ENCODE measurements around the gene MAP3K20. TPM values are rescaled to one million over a fixed set of nuclear protein-coding genes. Genes with fewer than 3 reads are reported as not detected.
A peak's percentile ranks its signal among the peaks of the same experiment; 100 is the strongest.

MAP3K20 gene
- polyA plus RNA-seq, 1 of the 3 experiments (the other 2 are of a cell fraction), result 8.5 TPM

DNA sequence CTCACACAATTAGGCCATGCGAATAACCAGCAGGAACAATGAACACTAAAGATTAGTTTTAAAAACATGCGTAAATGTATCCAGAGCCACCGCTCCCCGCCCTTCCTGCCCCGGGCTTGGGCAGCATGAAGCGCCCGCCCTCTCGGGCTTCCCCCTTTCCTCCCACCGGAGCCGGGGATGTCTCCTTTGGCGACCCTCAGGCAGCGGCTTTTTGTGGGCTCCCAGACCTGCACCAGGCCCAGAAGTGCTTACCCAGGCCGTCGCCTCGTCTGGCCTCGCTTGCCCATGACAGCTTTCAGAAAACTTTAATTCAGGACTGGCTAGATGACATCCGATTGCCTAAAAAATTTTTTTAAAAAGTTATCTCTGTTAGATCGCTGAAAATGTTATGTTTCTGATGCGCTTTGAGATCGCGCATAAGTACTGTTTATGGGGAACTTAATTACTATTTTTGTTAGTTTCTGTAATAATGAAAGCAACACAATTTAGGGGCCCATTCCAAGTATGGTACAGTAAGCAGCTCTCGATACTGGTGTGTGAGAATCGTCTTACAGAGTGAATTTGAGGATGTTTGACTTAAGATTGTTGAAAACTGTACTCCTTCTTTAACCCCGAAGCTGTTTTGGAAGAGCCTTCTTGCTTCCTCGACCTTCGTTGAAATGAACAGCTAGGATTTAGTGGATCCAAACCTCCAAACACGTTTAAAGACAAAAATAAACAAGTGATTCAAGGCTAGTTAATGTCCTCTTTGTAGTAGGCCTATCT, 1.1 kb downstream of the MAP3K20 start:
- ChIA-PET POLR2A (no interaction called here), CTCF (interaction anchor here (1.5 to 1.8 kb wide), 2 partner anchors 49 to 133 kb away, joined by 5 to 7 read pairs; no protein-coding TSS in a partner anchor)
- Histone ChIP-seq H3K27me3 (ENCODE audit: insufficient read depth) (no peaks in the 10 kb centered on the region), H4K20me1 (ENCODE audit: insufficient read depth) (no peaks in the 10 kb centered on the region), H3K4me1 (ENCODE audit: control insufficient read depth in 1 of 2, insufficient read depth in 2 of 2, low read depth in 1 of 2, low read length in 1 of 2) (peaks cover 3 to 4% of the 10 kb centered on the region in 2 experiments; a peak in 3 of 4 replicates), H2AFZ (ENCODE audit: low read depth) (peak overlapping the region; percentile 74), H3K9me3 (no peaks in the 10 kb centered on the region), H3K27ac (ENCODE audit: low read depth in 2 of 2, low read length in 1 of 2) (peak overlapping the region; percentile 85 to 88), H3K4me3 (ENCODE audit: low read depth in 2 of 2, low read length in 1 of 2) (peak overlapping the region; percentile 85), H3K36me3 (replicated peaks in 1 of 2; ENCODE audit: control insufficient read depth in 1 of 2, insufficient read depth in 2 of 2, low read length in 1 of 2) (no peaks in the 10 kb centered on the region), H3K9me2 (no peaks in the 10 kb centered on the region), H3F3A (replicated peaks; ENCODE audit: insufficient read depth) (peaks cover 13% of the 10 kb centered on the region), H3K9ac (peak overlapping the region; percentile 92), H3K79me2 (ENCODE audit: insufficient read depth) (peaks cover 54% of the 10 kb centered on the region), H3K4me2 (peak overlapping the region; percentile 88)
- DNase-seq, result peak; percentile 72
- 2% methylated on average over 25 of the region's 27 CpGs for WGBS (ENCODE audit: low lambda C conversion rate)
- TF ChIP-seq POLR2AphosphoS5 (IDR thresholded peaks at IDR 0.05; ENCODE audit: low read depth, low read length), result no peak
- TF ChIP-seq, protein P1, sequence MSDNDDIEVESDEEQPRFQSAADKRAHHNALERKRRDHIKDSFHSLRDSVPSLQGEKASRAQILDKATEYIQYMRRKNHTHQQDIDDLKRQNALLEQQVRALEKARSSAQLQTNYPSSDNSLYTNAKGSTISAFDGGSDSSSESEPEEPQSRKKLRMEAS (IDR thresholded peaks at IDR 0.05; ENCODE audit: low read depth), result peak; percentile 46

DNA sequence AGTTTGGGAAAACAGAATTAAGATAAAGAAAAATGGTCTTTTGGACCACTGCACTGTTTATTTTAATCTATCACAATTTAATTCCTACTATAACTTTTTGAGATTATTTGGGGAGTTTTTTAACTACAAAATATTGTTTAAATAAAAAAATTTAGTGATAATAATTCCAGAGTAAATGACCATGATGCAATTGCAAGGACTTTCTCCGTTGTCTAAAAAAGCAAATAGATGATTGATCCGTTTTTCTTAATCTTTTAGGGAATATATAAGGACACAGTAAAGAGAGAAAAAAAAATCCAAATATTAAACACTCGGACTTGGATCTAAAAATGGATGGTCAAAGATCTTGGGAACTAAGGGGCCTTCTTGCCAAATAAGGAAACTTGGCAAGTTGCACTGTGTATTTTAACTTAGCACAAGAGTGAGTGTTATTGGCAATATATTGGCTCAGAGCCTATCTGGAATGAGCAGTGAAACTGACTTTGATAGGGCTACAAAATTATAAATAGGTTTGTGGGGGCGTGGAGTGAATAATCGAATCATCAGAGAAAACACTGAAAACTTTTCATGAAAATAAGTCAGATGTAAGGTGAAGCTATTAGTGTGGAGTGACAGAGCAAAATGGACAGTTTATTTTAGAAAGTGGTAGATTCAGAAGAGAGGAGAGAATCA, 2.0 kb downstream of the MAP3K20 start:
- peak overlapping the region; percentile 92 for H3K9ac ChIP-seq
- H3K36me3 ChIP-seq (replicated peaks in 1 of 2; ENCODE audit: control insufficient read depth in 1 of 2, insufficient read depth in 2 of 2, low read length in 1 of 2), result no peaks in the 10 kb centered on the region
- peak overlapping the region; percentile 85 to 88; a peak in 3 of 4 replicates for H3K27ac ChIP-seq (ENCODE audit: low read depth in 2 of 2, low read length in 1 of 2)
- H3F3A ChIP-seq (replicated peaks; ENCODE audit: insufficient read depth), result peaks cover 13% of the 10 kb centered on the region
- DNase-seq, result no peak
- POLR2A ChIA-PET, result no interaction called here
- H3K79me2 ChIP-seq (ENCODE audit: insufficient read depth), result peaks cover 63% of the 10 kb centered on the region
- peak overlapping the region; percentile 85; a peak in 3 of 4 replicates for H3K4me3 ChIP-seq (ENCODE audit: low read depth in 2 of 2, low read length in 1 of 2)
- no peak overlapping the region for H2AFZ ChIP-seq (ENCODE audit: low read depth)
- no peaks in the 10 kb centered on the region for H3K27me3 ChIP-seq (ENCODE audit: insufficient read depth)
- 62% methylated on average over 5 of the region's 5 CpGs for WGBS (ENCODE audit: low lambda C conversion rate)
- CTCF ChIA-PET, result interaction anchor here (1.0 to 1.8 kb wide), 3 partner anchors 50 to 133 kb away, joined by 5 to 7 read pairs (median 6); no protein-coding TSS in a partner anchor
- H3K9me2 ChIP-seq, result no peaks in the 10 kb centered on the region
- peak overlapping the region; percentile 88 for H3K4me2 ChIP-seq
- peaks cover 3 to 4% of the 10 kb centered on the region in 2 experiments; a peak in 3 of 4 replicates for H3K4me1 ChIP-seq (ENCODE audit: control insufficient read depth in 1 of 2, insufficient read depth in 2 of 2, low read depth in 1 of 2, low read length in 1 of 2)
- no peaks in the 10 kb centered on the region for H4K20me1 ChIP-seq (ENCODE audit: insufficient read depth)
- TF ChIP-seq, protein P2, sequence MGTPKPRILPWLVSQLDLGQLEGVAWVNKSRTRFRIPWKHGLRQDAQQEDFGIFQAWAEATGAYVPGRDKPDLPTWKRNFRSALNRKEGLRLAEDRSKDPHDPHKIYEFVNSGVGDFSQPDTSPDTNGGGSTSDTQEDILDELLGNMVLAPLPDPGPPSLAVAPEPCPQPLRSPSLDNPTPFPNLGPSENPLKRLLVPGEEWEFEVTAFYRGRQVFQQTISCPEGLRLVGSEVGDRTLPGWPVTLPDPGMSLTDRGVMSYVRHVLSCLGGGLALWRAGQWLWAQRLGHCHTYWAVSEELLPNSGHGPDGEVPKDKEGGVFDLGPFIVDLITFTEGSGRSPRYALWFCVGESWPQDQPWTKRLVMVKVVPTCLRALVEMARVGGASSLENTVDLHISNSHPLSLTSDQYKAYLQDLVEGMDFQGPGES (IDR thresholded peaks at IDR 0.05; ENCODE audit: low read depth, low read length), result no peak
- TF ChIP-seq NFIC (IDR thresholded peaks at IDR 0.05; ENCODE audit: borderline replicate concordance), result 0 out of 2 replicates have a peak, but pooled peaks have one; percentile 8
- H3K9me3 ChIP-seq, result no peaks in the 10 kb centered on the region

DNA sequence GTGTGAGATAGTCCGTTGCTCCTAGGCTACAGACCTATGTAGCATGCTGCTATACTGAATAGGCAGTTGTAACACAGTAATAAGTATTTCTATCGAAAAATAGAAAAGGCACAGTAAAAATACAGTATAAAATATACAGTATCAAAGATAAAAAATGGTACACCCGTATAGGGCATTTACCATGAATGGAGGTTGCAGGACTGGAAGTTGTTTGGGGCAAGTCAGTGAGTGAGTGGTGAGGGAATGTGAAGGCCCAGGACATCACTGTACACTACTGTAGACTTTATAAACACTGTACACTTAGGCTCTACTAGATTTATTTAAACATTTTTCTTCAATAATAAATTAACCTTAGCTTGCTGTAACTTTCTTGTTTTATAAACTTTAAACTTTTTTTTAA, 3.5 kb downstream of the MAP3K20 start:
- POLR2A ChIA-PET, result no interaction called here
- peaks cover 77% of the 10 kb centered on the region for H3K79me2 ChIP-seq (ENCODE audit: insufficient read depth)

More for the DNA sequence above, 3.5 kb downstream of the MAP3K20 start:
- Histone ChIP-seq H3K9ac (no peak overlapping the region), H3K4me3 (ENCODE audit: low read depth in 2 of 2, low read length in 1 of 2) (no peak overlapping the region), H4K20me1 (ENCODE audit: insufficient read depth) (no peaks in the 10 kb centered on the region), H3K4me1 (ENCODE audit: control insufficient read depth in 1 of 2, insufficient read depth in 2 of 2, low read depth in 1 of 2, low read length in 1 of 2) (peaks cover 3 to 10% of the 10 kb centered on the region in 2 experiments; a peak in 3 of 4 replicates), H3K9me2 (no peaks in the 10 kb centered on the region), H3K36me3 (replicated peaks in 1 of 2; ENCODE audit: control insufficient read depth in 1 of 2, insufficient read depth in 2 of 2, low read length in 1 of 2) (no peaks in the 10 kb centered on the region), H3K27ac (ENCODE audit: low read depth in 2 of 2, low read length in 1 of 2) (peak overlapping the region in 1 of 2 experiments; percentile 88; a peak in 2 of 4 replicates), H3K9me3 (no peaks in the 10 kb centered on the region), H3K4me2 (no peak overlapping the region), H3F3A (replicated peaks; ENCODE audit: insufficient read depth) (peaks cover 13% of the 10 kb centered on the region), H3K27me3 (ENCODE audit: insufficient read depth) (no peaks in the 10 kb centered on the region), H2AFZ (ENCODE audit: low read depth) (no peak overlapping the region)
- no peak for DNase-seq
- CTCF ChIA-PET, result interaction anchor here (1.1 to 2.5 kb wide), 3 partner anchors 13 to 131 kb away, joined by 3 to 7 read pairs (median 5); no protein-coding TSS in a partner anchor
- WGBS (ENCODE audit: low lambda C conversion rate), result 90% methylated on average over 3 of the region's 3 CpGs
- TF ChIP-seq FOSL2 (IDR thresholded peaks at IDR 0.05; ENCODE audit: borderline replicate concordance, low read depth) (no peak), POLR2AphosphoS5 (IDR thresholded peaks at IDR 0.05; ENCODE audit: low read depth, low read length) (no peak)
- TF ChIP-seq, protein P3, sequence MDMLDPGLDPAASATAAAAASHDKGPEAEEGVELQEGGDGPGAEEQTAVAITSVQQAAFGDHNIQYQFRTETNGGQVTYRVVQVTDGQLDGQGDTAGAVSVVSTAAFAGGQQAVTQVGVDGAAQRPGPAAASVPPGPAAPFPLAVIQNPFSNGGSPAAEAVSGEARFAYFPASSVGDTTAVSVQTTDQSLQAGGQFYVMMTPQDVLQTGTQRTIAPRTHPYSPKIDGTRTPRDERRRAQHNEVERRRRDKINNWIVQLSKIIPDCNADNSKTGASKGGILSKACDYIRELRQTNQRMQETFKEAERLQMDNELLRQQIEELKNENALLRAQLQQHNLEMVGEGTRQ (IDR thresholded peaks at IDR 0.05; ENCODE audit: borderline replicate concordance, low read depth, low read length), result no peak

Data from SK-N-SH (cell line).